Nephron progenitor cell (in vitro differentiated cells): ENCODE measurements around the gene USP15.
"Not testable (repeated sequence)": the region's sequence is repeated elsewhere in the genome, so short reads cannot be mapped to it uniquely, and the experiment has no call there.

Experiments
- DNase-seq: peaks from one replicate; pipeline ENCODE4 v3.0.0; 2021
- H3K27ac Mint-ChIP-seq: 2 replicates; pipeline ENCODE4 v1.8.0; 2021; ENCODE audit warnings: mild to moderate bottlenecking, moderate library complexity, mixed read lengths
- H3K27me3 Mint-ChIP-seq: 2 replicates; pipeline ENCODE4 v1.8.0; 2021; ENCODE audit warnings: mild to moderate bottlenecking, low read depth, mixed read lengths; ENCODE audit not compliant: poor library complexity
- H3K36me3 Mint-ChIP-seq: 2 replicates; pipeline ENCODE4 v1.8.0; 2021; ENCODE audit warnings: low read depth, mixed read lengths
- H3K4me1 Mint-ChIP-seq: 2 replicates; pipeline ENCODE4 v1.8.0; 2021; ENCODE audit warnings: mixed read lengths
- H3K4me3 Mint-ChIP-seq: 2 replicates; pipeline ENCODE4 v1.8.0; 2021; ENCODE audit warnings: mild to moderate bottlenecking, moderate library complexity, mixed read lengths
- H3K9me3 Mint-ChIP-seq: 2 replicates; pipeline ENCODE4 v1.8.0; 2021; ENCODE audit warnings: mild to moderate bottlenecking, moderate library complexity, mixed read lengths
- CTCF ChIP-seq: fragments of 200-600 bp; sonication (generic); IDR thresholded peaks from 2 replicates; pipeline ENCODE4 v1.5.0; 2021; ENCODE audit warnings: antibody characterized with exemption

USP15 gene

GRCh38 chr12:62438098-62438692 is 178.0 kb downstream of the USP15 start:
- peak; percentile 76 for TF ChIP-seq CTCF
- Mint-ChIP-seq H3K36me3 (peaks cover 9% of the 10 kb centered on the region), H3K9me3 (peaks cover 29% of the 10 kb centered on the region), H3K27ac (no peak overlapping the region), H3K27me3 (peaks cover 36% of the 10 kb centered on the region), H3K4me3 (no peak overlapping the region), H3K4me1 (peaks cover 14% of the 10 kb centered on the region)
- DNase-seq: peak; percentile 62

- no peak for TF ChIP-seq CTCF
- peaks cover 48% of the 10 kb centered on the region for H3K9me3 Mint-ChIP-seq
- no peak overlapping the region for H3K4me3 Mint-ChIP-seq
- no peak for DNase-seq
- no peaks in the 10 kb centered on the region for H3K4me1 Mint-ChIP-seq
- peaks cover 7% of the 10 kb centered on the region for H3K27me3 Mint-ChIP-seq
- H3K27ac Mint-ChIP-seq: no peak overlapping the region
- peaks cover 5% of the 10 kb centered on the region for H3K36me3 Mint-ChIP-seq
Measured at GRCh38 chr12:62446754-62447452, 186.7 kb downstream of the USP15 start.

- Mint-ChIP-seq H3K9me3 (peaks cover 33% of the 10 kb centered on the region), H3K27ac (no peak overlapping the region), H3K27me3 (peaks cover 11% of the 10 kb centered on the region), H3K4me3 (no peak overlapping the region), H3K36me3 (no peaks in the 10 kb centered on the region), H3K4me1 (no peaks in the 10 kb centered on the region)
- no peak for DNase-seq
- TF ChIP-seq CTCF: no peak
Measured at GRCh38 chr12:62448436-62448835, 188.2 kb downstream of the USP15 start.

GRCh38 chr12:62455429-62455828 is 195.2 kb downstream of the USP15 start:
- not testable (repeated sequence) for H3K4me3 Mint-ChIP-seq, H3K4me1 Mint-ChIP-seq, H3K36me3 Mint-ChIP-seq, DNase-seq, H3K27ac Mint-ChIP-seq
- Mint-ChIP-seq H3K9me3 (peaks cover 16% of the 10 kb centered on the region), H3K27me3 (peaks cover 17% of the 10 kb centered on the region)

- no peaks in the 10 kb centered on the region for H3K4me1 Mint-ChIP-seq
- peaks cover 39% of the 10 kb centered on the region for H3K9me3 Mint-ChIP-seq
- no peak for DNase-seq
- H3K4me3 Mint-ChIP-seq: no peak overlapping the region
- TF ChIP-seq CTCF: no peak
- H3K27me3 Mint-ChIP-seq: peaks cover 6% of the 10 kb centered on the region
- H3K27ac Mint-ChIP-seq: no peak overlapping the region
- H3K36me3 Mint-ChIP-seq: no peaks in the 10 kb centered on the region
Measured at GRCh38 chr12:62458626-62459025, 198.4 kb downstream of the USP15 start.

GRCh38 chr12:62459976-62460375 is 199.8 kb downstream of the USP15 start:
- no peak overlapping the region for H3K27ac Mint-ChIP-seq

GRCh38 chr12:62461171-62461837 is 201.1 kb downstream of the USP15 start:
- H3K4me3 Mint-ChIP-seq, H3K36me3 Mint-ChIP-seq, DNase-seq, H3K27ac Mint-ChIP-seq, H3K27me3 Mint-ChIP-seq, H3K4me1 Mint-ChIP-seq: not testable (repeated sequence)
- H3K9me3 Mint-ChIP-seq: peaks cover 41% of the 10 kb centered on the region

More at GRCh38 chr12:62459976-62460375, 199.8 kb downstream of the USP15 start:
- Mint-ChIP-seq H3K36me3 (no peaks in the 10 kb centered on the region), H3K4me1 (no peaks in the 10 kb centered on the region), H3K9me3 (peaks cover 45% of the 10 kb centered on the region), H3K4me3 (no peak overlapping the region), H3K27me3 (peaks cover 6% of the 10 kb centered on the region)
- no peak for TF ChIP-seq CTCF
- no peak for DNase-seq

- DNase-seq, H3K4me3 Mint-ChIP-seq, H3K27me3 Mint-ChIP-seq, H3K36me3 Mint-ChIP-seq, H3K27ac Mint-ChIP-seq: not testable (repeated sequence)
- H3K4me1 Mint-ChIP-seq: peaks cover 14% of the 10 kb centered on the region
- peaks cover 41% of the 10 kb centered on the region for H3K9me3 Mint-ChIP-seq
Measured at GRCh38 chr12:62463252-62463651, 203.0 kb downstream of the USP15 start.
